ENCODE data around the gene CREBRF. TPM values are rescaled to one million over a fixed set of nuclear protein-coding genes. Genes with fewer than 3 reads are reported as not detected.

CREBRF gene
- total RNA-seq, 2 donors from 2014 or later, result 12.2 to 12.7 TPM

- TF ChIP-seq, protein P1, sequence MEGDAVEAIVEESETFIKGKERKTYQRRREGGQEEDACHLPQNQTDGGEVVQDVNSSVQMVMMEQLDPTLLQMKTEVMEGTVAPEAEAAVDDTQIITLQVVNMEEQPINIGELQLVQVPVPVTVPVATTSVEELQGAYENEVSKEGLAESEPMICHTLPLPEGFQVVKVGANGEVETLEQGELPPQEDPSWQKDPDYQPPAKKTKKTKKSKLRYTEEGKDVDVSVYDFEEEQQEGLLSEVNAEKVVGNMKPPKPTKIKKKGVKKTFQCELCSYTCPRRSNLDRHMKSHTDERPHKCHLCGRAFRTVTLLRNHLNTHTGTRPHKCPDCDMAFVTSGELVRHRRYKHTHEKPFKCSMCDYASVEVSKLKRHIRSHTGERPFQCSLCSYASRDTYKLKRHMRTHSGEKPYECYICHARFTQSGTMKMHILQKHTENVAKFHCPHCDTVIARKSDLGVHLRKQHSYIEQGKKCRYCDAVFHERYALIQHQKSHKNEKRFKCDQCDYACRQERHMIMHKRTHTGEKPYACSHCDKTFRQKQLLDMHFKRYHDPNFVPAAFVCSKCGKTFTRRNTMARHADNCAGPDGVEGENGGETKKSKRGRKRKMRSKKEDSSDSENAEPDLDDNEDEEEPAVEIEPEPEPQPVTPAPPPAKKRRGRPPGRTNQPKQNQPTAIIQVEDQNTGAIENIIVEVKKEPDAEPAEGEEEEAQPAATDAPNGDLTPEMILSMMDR (conservative IDR thresholded peaks at IDR 0.05), result no peak
- peaks cover 11% of the 10 kb centered on the region for H3K4me1 Mint-ChIP-seq
- no peaks in the 10 kb centered on the region for H3K36me3 Mint-ChIP-seq (ENCODE audit: low read depth)
- H3K27ac ChIP-seq (ENCODE audit: low read depth, low read length), result no peak overlapping the region
- no peaks in the 10 kb centered on the region for H3K27me3 ChIP-seq (ENCODE audit: control insufficient read depth, insufficient read depth, low read length, poor library complexity, severe bottlenecking)
- 89 to 100% methylated on average over 1 of the region's 1 CpG for WGBS, 2 experiments (ENCODE audit: insufficient coverage in 1 of 2, insufficient read length in 1 of 2)
- H3K9me3 Mint-ChIP-seq, result no peaks in the 10 kb centered on the region
- no peaks in the 10 kb centered on the region for H3K27me3 Mint-ChIP-seq (ENCODE audit: insufficient read depth)
- H3K36me3 ChIP-seq (ENCODE audit: control insufficient read depth, insufficient read depth, low read length), result no peaks in the 10 kb centered on the region
- no peak overlapping the region for H3K4me3 Mint-ChIP-seq
- H3K9ac ChIP-seq (ENCODE audit: extremely low read depth, low read length, poor library complexity, severe bottlenecking), result no peak overlapping the region
- H3K27ac Mint-ChIP-seq, result no peak overlapping the region
- H3K9me3 ChIP-seq (ENCODE audit: control insufficient read depth, low read length), result no peaks in the 10 kb centered on the region
- no peaks in the 10 kb centered on the region for H3K4me1 ChIP-seq (ENCODE audit: control insufficient read depth, insufficient read depth, low read length)
- no peak overlapping the region for H3K4me3 ChIP-seq (ENCODE audit: low read length)
- no peak for DNase-seq
These were observed 83.5 kb downstream of the CREBRF start for GRCh38 chr5:173139631-173140030.

- no peak overlapping the region for H3K27ac ChIP-seq (ENCODE audit: low read depth, low read length)
- H3K4me1 ChIP-seq (ENCODE audit: control insufficient read depth, insufficient read depth, low read length), result no peaks in the 10 kb centered on the region
- Mint-ChIP-seq H3K36me3 (ENCODE audit: low read depth) (no peaks in the 10 kb centered on the region), H3K4me3 (no peak overlapping the region), H3K4me1 (peaks cover 13% of the 10 kb centered on the region), H3K27ac (no peak overlapping the region), H3K9me3 (no peaks in the 10 kb centered on the region), H3K27me3 (ENCODE audit: insufficient read depth) (no peaks in the 10 kb centered on the region)
- no peak overlapping the region for H3K9ac ChIP-seq (ENCODE audit: extremely low read depth, low read length, poor library complexity, severe bottlenecking)
- no peaks in the 10 kb centered on the region for H3K9me3 ChIP-seq (ENCODE audit: control insufficient read depth, low read length)
- H3K27me3 ChIP-seq (ENCODE audit: control insufficient read depth, insufficient read depth, low read length, poor library complexity, severe bottlenecking), result no peaks in the 10 kb centered on the region
- H3K36me3 ChIP-seq (ENCODE audit: control insufficient read depth, insufficient read depth, low read length), result no peaks in the 10 kb centered on the region
- 92 to 97% methylated on average over 3 of the region's 4 CpGs for WGBS, 2 experiments (ENCODE audit: insufficient coverage in 1 of 2, insufficient read length in 1 of 2)
- DNase-seq, result no peak
- H3K4me3 ChIP-seq (ENCODE audit: low read length), result no peak overlapping the region
- TF ChIP-seq, protein P1 (conservative IDR thresholded peaks at IDR 0.05), result no peak
These were observed 84.6 kb downstream of the CREBRF start for GRCh38 chr5:173140769-173141168.

DNA sequence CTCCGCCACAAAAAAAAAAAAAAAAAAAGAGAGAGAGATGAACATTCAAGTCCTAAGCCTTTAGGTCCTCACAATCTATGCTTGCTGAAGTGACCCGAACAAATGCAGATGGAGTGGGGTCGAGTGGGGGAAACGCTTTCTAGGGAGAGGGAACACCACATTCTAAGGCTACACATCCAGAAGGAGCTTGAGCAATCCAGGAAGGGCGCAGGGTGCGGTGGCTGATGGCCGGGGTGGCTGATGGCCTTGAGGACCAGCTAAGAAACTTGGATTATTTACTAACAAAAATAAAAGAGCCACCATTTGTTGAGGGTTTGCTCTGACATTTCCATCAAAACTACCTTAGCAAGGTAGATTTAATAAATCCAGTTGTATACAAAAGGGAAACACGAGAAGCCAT lies 87.4 kb downstream of the CREBRF start:
- H3K27me3 ChIP-seq (ENCODE audit: control insufficient read depth, insufficient read depth, low read length, poor library complexity, severe bottlenecking), result no peaks in the 10 kb centered on the region
- H3K4me1 Mint-ChIP-seq, result peaks cover 13% of the 10 kb centered on the region
- no peak overlapping the region for H3K4me3 ChIP-seq (ENCODE audit: low read length)
- no peak overlapping the region for H3K27ac ChIP-seq (ENCODE audit: low read depth, low read length)
- H3K36me3 ChIP-seq (ENCODE audit: control insufficient read depth, insufficient read depth, low read length), result peaks cover 8% of the 10 kb centered on the region
- H3K9ac ChIP-seq (ENCODE audit: extremely low read depth, low read length, poor library complexity, severe bottlenecking), result no peak overlapping the region
- WGBS, 2 experiments (ENCODE audit: insufficient coverage in 1 of 2, insufficient read length in 1 of 2), result 95 to 97% methylated on average over 4 to 8 of the region's 8 CpGs
- TF ChIP-seq, protein P1 (conservative IDR thresholded peaks at IDR 0.05), result no peak
- peaks cover 4% of the 10 kb centered on the region for H3K36me3 Mint-ChIP-seq (ENCODE audit: low read depth)
- no peaks in the 10 kb centered on the region for H3K4me1 ChIP-seq (ENCODE audit: control insufficient read depth, insufficient read depth, low read length)
- H3K4me3 Mint-ChIP-seq, result no peak overlapping the region
- H3K27ac Mint-ChIP-seq, result no peak overlapping the region
- DNase-seq, result no peak
- no peaks in the 10 kb centered on the region for H3K9me3 Mint-ChIP-seq
- H3K27me3 Mint-ChIP-seq (ENCODE audit: insufficient read depth), result no peaks in the 10 kb centered on the region
- H3K9me3 ChIP-seq (ENCODE audit: control insufficient read depth, low read length), result no peaks in the 10 kb centered on the region

Measured in endodermal cell (in vitro differentiated cells).